Prostate gland (tissue), 1 donor: ENCODE results near the gene EML3.

Source experiments
- POLR2A ChIP-seq: fragments of 450-650 bp; IDR thresholded peaks from one replicate; pipeline ENCODE4 v1.6.1; 2016; ENCODE audit warnings: antibody characterized with exemption, mild to moderate bottlenecking
- POLR2AphosphoS5 ChIP-seq: sonication (generic); formaldehyde crosslinking; IDR thresholded peaks from one replicate; pipeline ENCODE4 v1.6.1; 2017; ENCODE audit warnings: antibody characterized with exemption

DNA sequence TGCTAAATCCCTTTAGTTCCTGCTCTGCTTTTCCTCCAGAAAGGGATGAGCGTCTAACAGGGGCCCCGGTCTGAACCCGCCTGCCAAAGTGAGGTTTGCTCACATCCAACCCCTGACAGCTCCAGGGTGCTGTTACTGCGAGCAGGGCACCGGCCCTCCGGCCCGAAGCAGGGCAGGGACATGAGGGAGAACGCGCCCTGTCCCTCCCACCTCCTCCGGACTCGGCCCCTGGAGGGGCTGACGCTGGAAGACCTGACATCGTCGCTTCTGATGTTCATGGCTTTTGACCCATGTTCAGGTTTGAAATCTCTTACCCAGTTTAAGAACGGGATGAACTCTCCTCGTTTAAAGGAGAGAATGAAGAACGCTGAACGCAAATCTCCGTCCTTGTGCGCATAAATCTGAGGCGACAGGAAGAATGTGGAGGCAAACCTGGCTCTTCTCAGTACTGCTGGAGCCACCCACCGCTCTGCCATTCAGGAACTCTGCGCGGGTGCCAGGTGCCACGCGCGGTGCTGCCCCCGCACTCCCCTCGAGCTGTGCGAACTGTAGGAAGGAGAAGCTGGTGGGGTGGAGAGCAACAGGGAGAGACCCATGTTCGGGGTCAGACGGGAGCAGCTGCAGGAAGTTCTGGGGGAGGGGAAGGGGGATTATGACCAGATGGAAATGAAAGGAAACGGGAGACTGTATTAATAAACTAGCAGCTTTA, 38.1 kb downstream of the EML3 start:
- no peak for TF ChIP-seq POLR2AphosphoS5
- TF ChIP-seq POLR2A: peak; percentile 17
